GM23338 (cell line): Measurements from ENCODE around the gene DNM2. TPM values are rescaled to one million over a fixed set of nuclear protein-coding genes. Genes with fewer than 3 reads are reported as not detected.

Experiments
- ATAC-seq: fragments of 200-7000 bp; cut with Tn5 transposase; 3 replicates; pipeline ENCODE4 v1.9.1; 2020
- DNase-seq: peaks from one replicate; pipeline ENCODE4 v3.0.0-alpha.2; 2015; ENCODE audit warnings: low spot score
- H2AFZ ChIP-seq: fragments of 200-600 bp; sonication (generic); 2 replicates; pipeline ENCODE4 v1.8.0; 2016; ENCODE audit warnings: antibody characterized with exemption, mild to moderate bottlenecking, moderate library complexity
- H3F3A ChIP-seq: fragments of 200-600 bp; sonication (generic); replicated peaks from 2 replicates; pipeline ENCODE4 v1.8.0; 2017; ENCODE audit warnings: antibody characterized with exemption, mixed run types, low read depth
- H3K27ac ChIP-seq: fragments of 200-600 bp; sonication (generic); 2 replicates; pipeline ENCODE4 v1.6.1; 2016; ENCODE audit warnings: low read depth
- H3K27me3 ChIP-seq: fragments of 200-600 bp; sonication (generic); 2 replicates; pipeline ENCODE4 v1.8.0; 2016; ENCODE audit warnings: mild to moderate bottlenecking, mixed run types, moderate library complexity; ENCODE audit not compliant: insufficient read depth
- H3K36me3 ChIP-seq: fragments of 200-600 bp; sonication (generic); 2 replicates; pipeline ENCODE4 v1.8.0; 2016; ENCODE audit warnings: mild to moderate bottlenecking; ENCODE audit not compliant: insufficient read depth
- H3K4me1 ChIP-seq: fragments of 200-600 bp; sonication (generic); 2 replicates; pipeline ENCODE4 v1.8.0; 2016; ENCODE audit warnings: mild to moderate bottlenecking, moderate library complexity; ENCODE audit not compliant: insufficient read depth
- H3K4me2 ChIP-seq: fragments of 200-600 bp; sonication (generic); 2 replicates; pipeline ENCODE4 v1.7.1; 2017; ENCODE audit warnings: mixed run types
- H3K4me3 ChIP-seq: fragments of 200-600 bp; sonication (generic); 2 replicates; pipeline ENCODE4 v1.6.1; 2016; ENCODE audit warnings: mixed run types
- H3K79me2 ChIP-seq: fragments of 200-600 bp; sonication (generic); replicated peaks from 2 replicates; pipeline ENCODE4 v1.8.0; 2017; ENCODE audit warnings: mild to moderate bottlenecking; ENCODE audit not compliant: insufficient read depth
- H3K9me2 ChIP-seq: fragments of 200-600 bp; sonication (generic); 2 replicates; pipeline ENCODE4 v1.8.0; 2017; ENCODE audit not compliant: insufficient read depth
- H4K20me1 ChIP-seq: fragments of 200-600 bp; sonication (generic); replicated peaks from 2 replicates; pipeline ENCODE4 v1.8.0; 2017; ENCODE audit warnings: mild to moderate bottlenecking; ENCODE audit not compliant: insufficient read depth
- H3K27ac Mint-ChIP-seq: 2 replicates; pipeline ENCODE4 v1.8.0; 2020; ENCODE audit warnings: inconsistent platforms, mild to moderate bottlenecking, moderate library complexity, mixed read lengths
- H3K27me3 Mint-ChIP-seq: 3 replicates; pipeline ENCODE4 v1.8.0; 2022; ENCODE audit warnings: low read depth, mild to moderate bottlenecking, moderate library complexity, mixed read lengths, inconsistent platforms; ENCODE audit not compliant: insufficient read depth, poor library complexity
- H3K36me3 Mint-ChIP-seq: 3 replicates; pipeline ENCODE4 v1.8.0; 2021; ENCODE audit warnings: low read depth, mild to moderate bottlenecking, inconsistent platforms, moderate library complexity, mixed read lengths
- H3K4me1 Mint-ChIP-seq: 3 replicates; pipeline ENCODE4 v1.8.0; 2020; ENCODE audit warnings: mild to moderate bottlenecking, inconsistent platforms, mixed read lengths
- H3K4me3 Mint-ChIP-seq: 3 replicates; pipeline ENCODE4 v1.8.0; 2021; ENCODE audit warnings: moderate library complexity, mild to moderate bottlenecking, inconsistent platforms, mixed read lengths
- H3K9me3 Mint-ChIP-seq: 3 replicates; pipeline ENCODE4 v1.8.0; 2020; ENCODE audit warnings: moderate library complexity, mild to moderate bottlenecking, inconsistent platforms, mixed read lengths
- NANOG ChIP-seq: IDR thresholded peaks from 2 replicates; pipeline ENCODE4 v1.6.1; 2016; ENCODE audit warnings: antibody characterized with exemption, borderline replicate concordance
- STAT1 ChIP-seq: IDR thresholded peaks from one replicate; pipeline ENCODE4 v1.6.1; 2016; ENCODE audit warnings: antibody characterized with exemption; ENCODE audit not compliant: unreplicated experiment
- ZNF331 ChIP-seq: fragments of 250-450 bp; sonication (Bioruptor Pico); IDR thresholded peaks from 2 replicates; pipeline ENCODE4 v1.5.0; 2020; ENCODE audit warnings: low read depth, mild to moderate bottlenecking, moderate library complexity
- polyA plus RNA-seq: library from polyadenylated mRNA; unstranded; fragments of >200 nt; fragmentation: Nextera tagmentation; extraction: Ambion mirVana; gene quantifications from 2 replicates; pipeline ENCODE4 v1.2.1, GENCODE V29; 2016
- total RNA-seq: library from RNA; depleted of rRNA; stranded (reverse); fragments of >200 nt; shearing (Covaris generic); gene quantifications from 2 replicates; pipeline ENCODE4 v1.2.3, GENCODE V29; 2014
- TF ChIP-seq, protein P1 (sequence below): fragments of 250-450 bp; sonication (Bioruptor Pico); IDR thresholded peaks from 2 replicates; pipeline ENCODE4 v1.5.0; 2020; ENCODE audit warnings: mild to moderate bottlenecking, moderate library complexity
- TF ChIP-seq, protein P2 (sequence below), 2 experiments: fragments of 200-600 bp in 1 of 2; sonication (generic) in 1 of 2; conservative IDR thresholded peaks; 2 replicates each; pipeline versions ENCODE4 v1.5.1 to v1.6.1; 2016 to 2017; ENCODE audit warnings: antibody characterized with exemption in 2 of 2, low read depth in 2 of 2, mild to moderate bottlenecking in 2 of 2, moderate library complexity in 1 of 2

Gene DNM2
- total and polyA plus RNA-seq, 2 experiments from 2014 or later, result 40.7 to 138 TPM

DNA sequence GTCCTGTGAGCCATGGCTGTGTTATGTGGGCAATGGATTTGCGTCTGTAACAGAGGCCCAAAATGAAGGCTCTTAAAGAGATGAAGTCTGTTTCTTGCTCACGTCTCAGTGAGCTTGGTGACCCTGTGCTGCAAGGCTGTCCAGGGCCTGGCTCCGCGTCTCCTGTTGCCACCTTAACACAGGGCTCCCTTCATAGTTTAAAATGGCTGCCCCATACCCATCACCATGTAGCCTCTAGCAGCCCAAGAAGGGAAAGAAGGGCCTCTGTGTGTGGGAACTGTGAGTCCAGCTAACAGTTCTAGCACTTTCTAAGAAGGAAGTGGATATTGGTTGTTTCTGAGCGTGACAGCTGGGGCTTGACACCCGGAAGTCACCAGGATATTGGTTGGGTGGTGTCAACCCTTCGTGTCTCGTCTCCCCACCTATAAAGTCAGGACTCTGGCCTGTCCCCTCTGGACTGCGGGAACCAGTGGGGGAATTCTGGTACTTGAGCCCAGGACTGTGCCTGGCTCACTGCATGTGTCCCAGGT, 97.2 kb downstream of the DNM2 start:
- Histone ChIP-seq H3F3A (no peaks in the 10 kb centered on the region), H3K4me2 (no peak overlapping the region), H3K36me3 (no peaks in the 10 kb centered on the region), H3K79me2 (no peaks in the 10 kb centered on the region), H2AFZ (no peak overlapping the region), H3K4me3 (no peak overlapping the region), H3K27me3 (no peaks in the 10 kb centered on the region), H3K27ac (no peak overlapping the region), H3K9me2 (no peaks in the 10 kb centered on the region), H4K20me1 (no peaks in the 10 kb centered on the region), H3K4me1 (no peaks in the 10 kb centered on the region)
- H3K4me3 Mint-ChIP-seq, result no peak overlapping the region
- H3K4me1 Mint-ChIP-seq, result no peaks in the 10 kb centered on the region
- DNase-seq (no peak), ATAC-seq (no peak)
- H3K36me3 Mint-ChIP-seq, result peaks cover 21% of the 10 kb centered on the region
- no peak overlapping the region for H3K27ac Mint-ChIP-seq
- H3K27me3 Mint-ChIP-seq, result peaks cover 12% of the 10 kb centered on the region
- TF ChIP-seq, protein P1, sequence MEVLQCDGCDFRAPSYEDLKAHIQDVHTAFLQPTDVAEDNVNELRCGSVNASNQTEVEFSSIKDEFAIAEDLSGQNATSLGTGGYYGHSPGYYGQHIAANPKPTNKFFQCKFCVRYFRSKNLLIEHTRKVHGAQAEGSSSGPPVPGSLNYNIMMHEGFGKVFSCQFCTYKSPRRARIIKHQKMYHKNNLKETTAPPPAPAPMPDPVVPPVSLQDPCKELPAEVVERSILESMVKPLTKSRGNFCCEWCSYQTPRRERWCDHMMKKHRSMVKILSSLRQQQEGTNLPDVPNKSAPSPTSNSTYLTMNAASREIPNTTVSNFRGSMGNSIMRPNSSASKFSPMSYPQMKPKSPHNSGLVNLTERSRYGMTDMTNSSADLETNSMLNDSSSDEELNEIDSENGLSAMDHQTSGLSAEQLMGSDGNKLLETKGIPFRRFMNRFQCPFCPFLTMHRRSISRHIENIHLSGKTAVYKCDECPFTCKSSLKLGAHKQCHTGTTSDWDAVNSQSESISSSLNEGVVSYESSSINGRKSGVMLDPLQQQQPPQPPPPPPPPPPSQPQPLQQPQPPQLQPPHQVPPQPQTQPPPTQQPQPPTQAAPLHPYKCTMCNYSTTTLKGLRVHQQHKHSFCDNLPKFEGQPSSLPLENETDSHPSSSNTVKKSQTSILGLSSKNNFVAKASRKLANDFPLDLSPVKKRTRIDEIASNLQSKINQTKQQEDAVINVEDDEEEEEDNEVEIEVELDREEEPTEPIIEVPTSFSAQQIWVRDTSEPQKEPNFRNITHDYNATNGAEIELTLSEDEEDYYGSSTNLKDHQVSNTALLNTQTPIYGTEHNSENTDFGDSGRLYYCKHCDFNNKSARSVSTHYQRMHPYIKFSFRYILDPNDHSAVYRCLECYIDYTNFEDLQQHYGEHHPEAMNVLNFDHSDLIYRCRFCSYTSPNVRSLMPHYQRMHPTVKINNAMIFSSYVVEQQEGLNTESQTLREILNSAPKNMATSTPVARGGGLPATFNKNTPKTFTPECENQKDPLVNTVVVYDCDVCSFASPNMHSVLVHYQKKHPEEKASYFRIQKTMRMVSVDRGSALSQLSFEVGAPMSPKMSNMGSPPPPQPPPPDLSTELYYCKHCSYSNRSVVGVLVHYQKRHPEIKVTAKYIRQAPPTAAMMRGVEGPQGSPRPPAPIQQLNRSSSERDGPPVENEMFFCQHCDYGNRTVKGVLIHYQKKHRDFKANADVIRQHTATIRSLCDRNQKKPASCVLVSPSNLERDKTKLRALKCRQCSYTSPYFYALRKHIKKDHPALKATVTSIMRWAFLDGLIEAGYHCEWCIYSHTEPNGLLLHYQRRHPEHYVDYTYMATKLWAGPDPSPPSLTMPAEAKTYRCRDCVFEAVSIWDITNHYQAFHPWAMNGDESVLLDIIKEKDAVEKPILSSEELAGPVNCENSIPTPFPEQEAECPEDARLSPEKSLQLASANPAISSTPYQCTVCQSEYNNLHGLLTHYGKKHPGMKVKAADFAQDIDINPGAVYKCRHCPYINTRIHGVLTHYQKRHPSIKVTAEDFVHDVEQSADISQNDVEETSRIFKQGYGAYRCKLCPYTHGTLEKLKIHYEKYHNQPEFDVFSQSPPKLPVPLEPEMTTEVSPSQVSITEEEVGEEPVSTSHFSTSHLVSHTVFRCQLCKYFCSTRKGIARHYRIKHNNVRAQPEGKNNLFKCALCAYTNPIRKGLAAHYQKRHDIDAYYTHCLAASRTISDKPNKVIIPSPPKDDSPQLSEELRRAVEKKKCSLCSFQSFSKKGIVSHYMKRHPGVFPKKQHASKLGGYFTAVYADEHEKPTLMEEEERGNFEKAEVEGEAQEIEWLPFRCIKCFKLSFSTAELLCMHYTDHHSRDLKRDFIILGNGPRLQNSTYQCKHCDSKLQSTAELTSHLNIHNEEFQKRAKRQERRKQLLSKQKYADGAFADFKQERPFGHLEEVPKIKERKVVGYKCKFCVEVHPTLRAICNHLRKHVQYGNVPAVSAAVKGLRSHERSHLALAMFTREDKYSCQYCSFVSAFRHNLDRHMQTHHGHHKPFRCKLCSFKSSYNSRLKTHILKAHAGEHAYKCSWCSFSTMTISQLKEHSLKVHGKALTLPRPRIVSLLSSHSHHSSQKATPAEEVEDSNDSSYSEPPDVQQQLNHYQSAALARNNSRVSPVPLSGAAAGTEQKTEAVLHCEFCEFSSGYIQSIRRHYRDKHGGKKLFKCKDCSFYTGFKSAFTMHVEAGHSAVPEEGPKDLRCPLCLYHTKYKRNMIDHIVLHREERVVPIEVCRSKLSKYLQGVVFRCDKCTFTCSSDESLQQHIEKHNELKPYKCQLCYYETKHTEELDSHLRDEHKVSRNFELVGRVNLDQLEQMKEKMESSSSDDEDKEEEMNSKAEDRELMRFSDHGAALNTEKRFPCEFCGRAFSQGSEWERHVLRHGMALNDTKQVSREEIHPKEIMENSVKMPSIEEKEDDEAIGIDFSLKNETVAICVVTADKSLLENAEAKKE (CRISPR knock-in tag), result no peak
- TF ChIP-seq, protein P2, sequence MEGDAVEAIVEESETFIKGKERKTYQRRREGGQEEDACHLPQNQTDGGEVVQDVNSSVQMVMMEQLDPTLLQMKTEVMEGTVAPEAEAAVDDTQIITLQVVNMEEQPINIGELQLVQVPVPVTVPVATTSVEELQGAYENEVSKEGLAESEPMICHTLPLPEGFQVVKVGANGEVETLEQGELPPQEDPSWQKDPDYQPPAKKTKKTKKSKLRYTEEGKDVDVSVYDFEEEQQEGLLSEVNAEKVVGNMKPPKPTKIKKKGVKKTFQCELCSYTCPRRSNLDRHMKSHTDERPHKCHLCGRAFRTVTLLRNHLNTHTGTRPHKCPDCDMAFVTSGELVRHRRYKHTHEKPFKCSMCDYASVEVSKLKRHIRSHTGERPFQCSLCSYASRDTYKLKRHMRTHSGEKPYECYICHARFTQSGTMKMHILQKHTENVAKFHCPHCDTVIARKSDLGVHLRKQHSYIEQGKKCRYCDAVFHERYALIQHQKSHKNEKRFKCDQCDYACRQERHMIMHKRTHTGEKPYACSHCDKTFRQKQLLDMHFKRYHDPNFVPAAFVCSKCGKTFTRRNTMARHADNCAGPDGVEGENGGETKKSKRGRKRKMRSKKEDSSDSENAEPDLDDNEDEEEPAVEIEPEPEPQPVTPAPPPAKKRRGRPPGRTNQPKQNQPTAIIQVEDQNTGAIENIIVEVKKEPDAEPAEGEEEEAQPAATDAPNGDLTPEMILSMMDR (conservative IDR thresholded peaks at IDR 0.05; ENCODE audit: low read depth in 2 of 2), result no peak
- no peak for TF ChIP-seq STAT1
- no peak for TF ChIP-seq ZNF331 (CRISPR knock-in tag)
- TF ChIP-seq NANOG, result no peak
- no peaks in the 10 kb centered on the region for H3K9me3 Mint-ChIP-seq
